ENCODE results near the gene PI4KB. TPM values are rescaled to one million over a fixed set of nuclear protein-coding genes. Genes with fewer than 3 reads are reported as not detected.

PI4KB gene
- total RNA-seq, 1 donor from 2014 or later, result 26.3 TPM

GRCh38 chr1:151273924-151274466 lies 53.2 kb downstream of the PI4KB start:
- DNase-seq (ENCODE audit: low read depth), result no peak
- no peak for TF ChIP-seq CTCF (conservative IDR thresholded peaks at IDR 0.05; ENCODE audit: low read depth, low read length)
- no peak overlapping the region for H3K4me3 ChIP-seq (ENCODE audit: low read depth, low read length)

GRCh38 chr1:151267760-151268159 lies 59.5 kb downstream of the PI4KB start:
- H3K4me3 ChIP-seq (ENCODE audit: low read depth, low read length), result no peak overlapping the region
- TF ChIP-seq CTCF (conservative IDR thresholded peaks at IDR 0.05; ENCODE audit: low read depth, low read length), result no peak
- no peak for DNase-seq (ENCODE audit: low read depth)

- TF ChIP-seq CTCF (conservative IDR thresholded peaks at IDR 0.05; ENCODE audit: low read depth, low read length), result no peak
- DNase-seq (ENCODE audit: low read depth), result no peak
- H3K4me3 ChIP-seq (ENCODE audit: low read depth, low read length), result no peak overlapping the region
These were observed 60.4 kb downstream of the PI4KB start for GRCh38 chr1:151266821-151267220.

- TF ChIP-seq CTCF (conservative IDR thresholded peaks at IDR 0.05; ENCODE audit: low read depth, low read length), result no peak
- no peak overlapping the region for H3K4me3 ChIP-seq (ENCODE audit: low read depth, low read length)
- no peak for DNase-seq (ENCODE audit: low read depth)
These were observed 60.9 kb downstream of the PI4KB start for GRCh38 chr1:151266315-151266714.

GRCh38 chr1:151265446-151266236 lies 61.6 kb downstream of the PI4KB start:
- H3K4me3 ChIP-seq (ENCODE audit: low read depth, low read length), result no peak overlapping the region
- DNase-seq (ENCODE audit: low read depth), result no peak
- TF ChIP-seq CTCF (conservative IDR thresholded peaks at IDR 0.05; ENCODE audit: low read depth, low read length), result no peak

GRCh38 chr1:151259351-151259750 lies 67.9 kb downstream of the PI4KB start:
- no peak for DNase-seq (ENCODE audit: low read depth)
- H3K4me3 ChIP-seq (ENCODE audit: low read depth, low read length), result no peak overlapping the region
- no peak for TF ChIP-seq CTCF (conservative IDR thresholded peaks at IDR 0.05; ENCODE audit: low read depth, low read length)

GRCh38 chr1:151255381-151255780 lies 71.8 kb downstream of the PI4KB start:
- DNase-seq (ENCODE audit: low read depth), result no peak
- no peak for TF ChIP-seq CTCF (conservative IDR thresholded peaks at IDR 0.05; ENCODE audit: low read depth, low read length)
- peak overlapping the region; percentile 83 for H3K4me3 ChIP-seq (ENCODE audit: low read depth, low read length)

All from epithelial cell of proximal tubule (primary cell).